Ectodermal cell (in vitro differentiated cells): ENCODE results near the gene CALCOCO1. TPM values are rescaled to one million over a fixed set of nuclear protein-coding genes. Genes with fewer than 3 reads are reported as not detected.
A peak's percentile ranks its signal among the peaks of the same experiment; 100 is the strongest.
"Not testable (repeated sequence)": the region's sequence is repeated elsewhere in the genome, so short reads cannot be mapped to it uniquely, and the experiment has no call there.

Source experiments
- H3K27ac ChIP-seq: 2 replicates; pipeline ENCODE4 v1.7.0; 2013; ENCODE audit warnings: mild to moderate bottlenecking, low read depth, low read length; ENCODE audit not compliant: insufficient read depth, poor library complexity, severe bottlenecking
- H3K27me3 ChIP-seq: 2 replicates; pipeline ENCODE4 v1.7.0; 2013; ENCODE audit warnings: mild to moderate bottlenecking, low read length; ENCODE audit not compliant: insufficient read depth, control insufficient read depth, poor library complexity, severe bottlenecking
- H3K36me3 ChIP-seq: one replicate; pipeline ENCODE4 v1.7.0; 2013; ENCODE audit warnings: low read length; ENCODE audit not compliant: control insufficient read depth, insufficient read depth
- H3K4me1 ChIP-seq: one replicate; pipeline ENCODE4 v1.7.0; 2013; ENCODE audit warnings: low read length; ENCODE audit not compliant: control insufficient read depth, insufficient read depth
- H3K4me3 ChIP-seq: 2 replicates; pipeline ENCODE4 v1.7.0; 2013; ENCODE audit warnings: low read depth, low read length, control low read depth; ENCODE audit not compliant: insufficient read depth
- H3K9me3 ChIP-seq: 2 replicates; pipeline ENCODE4 v1.7.0; 2013; ENCODE audit warnings: mild to moderate bottlenecking, low read length, moderate library complexity; ENCODE audit not compliant: control insufficient read depth
- WGBS, 2 experiments: methylation state at CpG; one replicate each; pipeline ENCODE4 v1.1.7; 2013; ENCODE audit warnings: missing lambda C conversion rate in 2 of 2; 5-methylcytosine and 5-hydroxymethylcytosine counted together
- polyA plus RNA-seq, 4 experiments: library from polyadenylated mRNA; stranded (reverse); fragments of 50-300 nt; gene quantifications; one replicate each; pipeline ENCODE4 v1.2.3, GENCODE V29; 2013

CALCOCO1 gene, protein sequence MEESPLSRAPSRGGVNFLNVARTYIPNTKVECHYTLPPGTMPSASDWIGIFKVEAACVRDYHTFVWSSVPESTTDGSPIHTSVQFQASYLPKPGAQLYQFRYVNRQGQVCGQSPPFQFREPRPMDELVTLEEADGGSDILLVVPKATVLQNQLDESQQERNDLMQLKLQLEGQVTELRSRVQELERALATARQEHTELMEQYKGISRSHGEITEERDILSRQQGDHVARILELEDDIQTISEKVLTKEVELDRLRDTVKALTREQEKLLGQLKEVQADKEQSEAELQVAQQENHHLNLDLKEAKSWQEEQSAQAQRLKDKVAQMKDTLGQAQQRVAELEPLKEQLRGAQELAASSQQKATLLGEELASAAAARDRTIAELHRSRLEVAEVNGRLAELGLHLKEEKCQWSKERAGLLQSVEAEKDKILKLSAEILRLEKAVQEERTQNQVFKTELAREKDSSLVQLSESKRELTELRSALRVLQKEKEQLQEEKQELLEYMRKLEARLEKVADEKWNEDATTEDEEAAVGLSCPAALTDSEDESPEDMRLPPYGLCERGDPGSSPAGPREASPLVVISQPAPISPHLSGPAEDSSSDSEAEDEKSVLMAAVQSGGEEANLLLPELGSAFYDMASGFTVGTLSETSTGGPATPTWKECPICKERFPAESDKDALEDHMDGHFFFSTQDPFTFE
- polyA plus RNA-seq (2013, experiment 1 of 4), result 65.5 TPM
- polyA plus RNA-seq (2013, experiment 2 of 4), result 66.7 TPM
- 51.8 TPM for polyA plus RNA-seq (2013, experiment 3 of 4)
- 63.4 TPM for polyA plus RNA-seq (2013, experiment 4 of 4)

DNA sequence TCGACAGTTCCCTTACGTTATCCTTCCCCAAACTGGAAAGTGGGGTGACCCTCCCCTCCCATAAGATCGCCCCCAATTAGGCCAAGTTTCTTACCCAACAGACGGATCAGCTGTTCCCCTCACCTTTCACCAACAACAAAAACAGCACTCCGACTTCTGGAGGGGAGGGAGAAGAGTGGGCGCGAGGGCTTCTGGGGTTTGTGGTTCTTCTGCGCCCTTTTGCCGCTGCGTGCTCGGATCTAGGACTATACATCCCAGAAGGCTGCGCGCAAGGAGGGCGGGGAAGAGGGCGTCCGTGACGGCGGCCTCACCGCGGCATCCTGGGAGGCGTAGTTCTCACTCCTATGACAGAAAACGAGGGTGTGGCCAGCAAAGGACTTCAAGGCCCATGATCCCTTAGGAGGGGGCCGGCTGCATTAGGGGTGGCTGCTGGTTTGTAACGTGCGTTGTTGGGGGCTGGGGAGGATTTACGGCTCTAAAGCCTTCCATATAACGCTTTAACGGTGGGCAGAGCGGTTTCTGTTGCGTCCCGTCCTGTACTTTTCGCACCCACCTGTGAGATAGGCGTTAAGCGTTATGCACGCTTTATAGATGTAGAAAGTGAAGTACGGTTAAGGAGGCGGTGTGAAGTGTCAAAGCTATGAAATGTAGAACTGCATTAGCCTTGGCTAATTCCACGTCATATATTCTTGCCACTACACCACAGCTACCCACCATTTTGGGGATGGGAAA, at the start of gene CALCOCO1:
Gene CALCOCO1 (minus strand): TSS at position 143 of the 732 bp plus-strand sequence. CDS start 2,210 bp downstream, outside the sequence.
- no peaks in the 10 kb centered on the region for H3K27me3 ChIP-seq
- peak within 1 kb of the TSS; percentile 61 for H3K27ac ChIP-seq
- peaks cover 8% of the 10 kb centered on the region for H3K4me1 ChIP-seq
- H3K36me3 ChIP-seq, result no peaks in the 10 kb centered on the region
- H3K4me3 ChIP-seq, result peak within 1 kb of the TSS; percentile 82
- H3K9me3 ChIP-seq, result no peaks in the 10 kb centered on the region
- WGBS, 2 experiments, result 1% methylated on average over 37 to 38 of the region's 38 CpGs

DNA sequence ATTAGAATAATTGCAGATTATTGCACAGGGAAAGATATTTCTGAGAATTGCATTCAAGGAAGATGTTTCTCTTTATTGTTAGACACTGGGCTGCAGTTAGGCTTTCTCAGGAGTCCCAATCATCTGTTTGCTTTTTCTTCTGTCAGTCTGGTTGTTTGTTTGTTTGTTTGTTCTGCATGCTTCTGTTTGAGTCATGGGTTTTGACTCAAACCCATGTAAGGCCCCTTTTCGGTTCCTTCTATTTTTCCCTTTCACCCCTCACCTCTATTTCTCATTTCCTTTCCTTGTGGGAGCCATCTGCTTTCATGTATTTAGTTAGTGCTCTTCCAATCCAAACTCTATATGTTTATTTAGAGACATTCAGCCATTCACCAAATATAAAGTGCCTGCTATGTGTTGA, 49.6 kb upstream of the CALCOCO1 start:
- Histone ChIP-seq H3K36me3 (no peaks in the 10 kb centered on the region), H3K4me1 (no peaks in the 10 kb centered on the region), H3K27ac (no peak overlapping the region), H3K27me3 (peaks cover 23% of the 10 kb centered on the region), H3K9me3 (no peaks in the 10 kb centered on the region), H3K4me3 (no peak overlapping the region)
- WGBS, 2 experiments, result 75 to 100% methylated on average over 1 of the region's 1 CpG

DNA sequence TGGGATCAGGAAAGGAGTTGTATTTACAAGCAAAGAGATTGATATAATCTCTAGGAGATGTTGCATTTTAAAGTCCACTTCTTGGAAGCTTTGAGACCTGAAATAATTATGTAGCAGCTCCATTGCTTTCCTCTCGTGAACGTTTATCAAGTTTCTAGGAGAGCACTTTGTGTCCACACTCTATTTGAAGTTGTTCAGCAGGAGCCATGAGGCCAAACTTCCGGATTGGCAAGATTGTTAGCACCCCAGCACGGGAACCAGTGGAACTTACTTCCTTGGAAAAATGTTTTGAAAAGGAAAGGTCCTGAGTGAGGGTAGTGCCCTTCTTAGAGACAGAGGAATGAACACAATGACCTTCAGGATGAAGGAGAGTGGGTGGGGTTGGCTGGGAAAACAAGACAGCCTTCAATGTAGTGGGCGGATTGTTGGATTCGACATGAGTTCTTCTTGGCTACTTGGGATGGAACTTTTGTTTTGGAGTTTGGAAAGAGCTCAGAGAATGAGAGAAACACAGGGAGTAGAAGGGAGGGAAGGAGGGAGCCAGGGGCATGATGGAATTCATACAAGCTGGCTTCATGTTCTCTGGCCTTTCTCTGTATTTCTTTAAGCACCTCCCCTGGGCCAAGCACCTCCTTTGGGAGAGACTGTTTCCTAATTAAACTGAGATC, 48.4 kb upstream of the CALCOCO1 start:
- Histone ChIP-seq H3K9me3 (no peaks in the 10 kb centered on the region), H3K36me3 (no peaks in the 10 kb centered on the region), H3K27ac (no peak overlapping the region), H3K27me3 (peaks cover 22% of the 10 kb centered on the region), H3K4me1 (no peaks in the 10 kb centered on the region), H3K4me3 (no peak overlapping the region)
- 86 to 87% methylated on average over 6 of the region's 6 CpGs for WGBS, 2 experiments

DNA sequence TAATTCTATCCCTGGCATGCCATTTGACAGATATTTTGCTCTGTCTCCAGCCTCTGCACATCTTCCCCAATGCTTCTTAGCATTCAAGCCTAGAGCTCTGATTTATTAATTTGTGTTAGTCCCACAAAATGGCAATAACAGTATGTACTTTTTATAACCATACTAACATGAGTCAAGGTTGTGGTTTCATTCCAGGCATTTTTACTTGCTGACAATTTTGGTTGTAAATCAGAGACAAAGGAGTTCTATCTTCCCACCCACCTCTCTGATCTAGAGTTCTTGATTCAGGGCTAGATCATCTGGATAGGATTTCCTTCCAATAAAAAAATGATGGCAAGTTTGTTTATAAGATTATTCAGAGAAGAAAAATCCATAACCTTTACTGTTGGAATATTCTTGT, 43.0 kb upstream of the CALCOCO1 start:
- H3K9me3 ChIP-seq, result no peaks in the 10 kb centered on the region
- H3K4me3 ChIP-seq, result no peak overlapping the region
- H3K36me3 ChIP-seq, result no peaks in the 10 kb centered on the region
- H3K4me1 ChIP-seq, result no peaks in the 10 kb centered on the region
- no peak overlapping the region for H3K27ac ChIP-seq
- peaks cover 57% of the 10 kb centered on the region for H3K27me3 ChIP-seq

DNA sequence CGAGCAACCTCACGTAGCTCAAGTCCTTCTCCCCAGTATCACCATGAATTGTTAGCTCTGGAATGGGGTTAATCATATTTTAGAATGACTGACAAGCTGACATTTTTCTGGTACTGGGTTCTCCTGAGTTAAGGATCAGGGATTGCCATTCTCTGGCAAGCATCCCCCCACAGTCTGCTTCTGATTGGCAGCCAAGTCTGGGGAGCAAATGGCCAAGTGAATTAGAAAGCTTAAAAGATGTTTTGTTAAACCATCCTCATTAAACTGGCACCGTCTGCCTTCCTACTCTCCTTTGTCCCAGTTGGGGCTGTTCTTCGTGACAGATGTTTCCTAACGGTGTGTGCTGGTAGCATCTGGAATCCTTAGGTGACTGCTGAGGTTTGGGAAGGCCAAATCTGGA, 41.7 kb upstream of the CALCOCO1 start:
- WGBS, 2 experiments, result 79 to 93% methylated on average over 5 of the region's 5 CpGs
- Histone ChIP-seq H3K4me1 (no peaks in the 10 kb centered on the region), H3K27me3 (peaks cover 69% of the 10 kb centered on the region), H3K36me3 (no peaks in the 10 kb centered on the region), H3K27ac (no peak overlapping the region), H3K9me3 (no peaks in the 10 kb centered on the region), H3K4me3 (no peak overlapping the region)

DNA sequence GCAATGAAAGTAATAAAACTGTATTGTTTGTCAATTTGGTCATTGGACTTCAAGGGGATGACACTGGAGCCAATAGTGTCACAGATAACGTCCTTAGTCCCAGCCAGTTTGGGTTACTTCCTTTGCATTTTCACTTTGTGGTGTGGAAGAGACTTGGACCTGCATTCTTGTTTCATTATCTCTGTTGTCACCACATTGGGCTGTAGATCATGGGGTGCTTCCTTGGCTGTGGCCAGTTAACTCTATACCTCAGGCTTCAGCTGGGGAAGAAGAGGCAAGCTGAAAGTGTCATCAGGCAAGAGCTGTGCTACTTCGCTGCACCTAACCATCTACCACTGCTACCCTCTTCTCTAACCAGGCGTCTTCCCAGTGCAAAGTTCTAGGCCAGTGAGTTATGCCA, 39.6 kb upstream of the CALCOCO1 start:
- Histone ChIP-seq H3K27me3 (peaks cover 89% of the 10 kb centered on the region), H3K4me1 (no peaks in the 10 kb centered on the region), H3K27ac (no peak overlapping the region), H3K4me3 (no peak overlapping the region), H3K9me3 (no peaks in the 10 kb centered on the region), H3K36me3 (no peaks in the 10 kb centered on the region)
- WGBS, 2 experiments, result 74 to 79% methylated on average over 3 of the region's 3 CpGs

DNA sequence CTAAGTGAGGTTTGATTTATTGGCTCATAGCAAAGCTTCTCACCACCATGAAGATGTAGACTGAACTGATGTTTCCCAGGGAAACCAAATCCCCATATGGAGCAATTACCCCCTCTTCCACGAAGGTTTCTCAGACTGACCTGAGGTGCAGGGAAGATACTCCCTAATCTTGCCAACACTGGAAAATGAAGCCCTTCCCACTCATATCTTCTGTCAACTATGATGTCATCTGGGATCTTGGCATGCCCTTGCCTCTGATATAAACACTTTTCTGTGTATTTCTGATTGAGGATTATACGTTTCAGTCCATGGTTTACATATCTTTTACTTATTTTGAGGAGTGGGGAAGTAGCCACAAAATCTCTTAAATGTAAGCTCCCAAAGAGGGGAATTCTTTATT, 38.6 kb upstream of the CALCOCO1 start:
- Histone ChIP-seq H3K27ac (no peak overlapping the region), H3K4me1 (no peaks in the 10 kb centered on the region), H3K4me3 (no peak overlapping the region), H3K36me3 (no peaks in the 10 kb centered on the region), H3K27me3 (peaks cover 94% of the 10 kb centered on the region), H3K9me3 (no peaks in the 10 kb centered on the region)
- 80 to 84% methylated on average over 1 to 2 of the region's 2 CpGs for WGBS, 2 experiments

DNA sequence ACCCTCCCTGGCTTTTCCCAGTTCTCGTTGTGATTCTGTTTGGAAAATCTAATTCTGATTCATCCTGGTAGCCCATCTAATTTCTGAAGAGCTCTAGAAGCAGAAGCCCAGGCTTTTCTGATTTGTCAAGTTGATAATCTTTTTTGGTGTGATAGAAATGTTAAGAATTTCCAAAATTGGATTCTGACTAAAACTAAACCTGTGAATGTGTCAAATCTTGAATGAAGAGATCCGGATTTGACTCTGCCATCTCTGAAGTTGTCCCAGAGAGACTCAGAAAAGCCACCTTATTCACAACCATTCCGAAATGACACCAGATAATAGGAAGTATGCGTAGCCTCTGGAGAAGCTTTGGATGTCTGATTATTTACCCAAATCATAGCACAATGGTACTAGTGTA, 37.4 kb upstream of the CALCOCO1 start:
- Histone ChIP-seq H3K4me1 (peaks cover 3% of the 10 kb centered on the region), H3K4me3 (no peak overlapping the region), H3K27me3 (peaks cover 86% of the 10 kb centered on the region), H3K27ac (no peak overlapping the region), H3K36me3 (no peaks in the 10 kb centered on the region), H3K9me3 (no peaks in the 10 kb centered on the region)
- WGBS, 2 experiments, result 89 to 97% methylated on average over 2 to 4 of the region's 4 CpGs

DNA sequence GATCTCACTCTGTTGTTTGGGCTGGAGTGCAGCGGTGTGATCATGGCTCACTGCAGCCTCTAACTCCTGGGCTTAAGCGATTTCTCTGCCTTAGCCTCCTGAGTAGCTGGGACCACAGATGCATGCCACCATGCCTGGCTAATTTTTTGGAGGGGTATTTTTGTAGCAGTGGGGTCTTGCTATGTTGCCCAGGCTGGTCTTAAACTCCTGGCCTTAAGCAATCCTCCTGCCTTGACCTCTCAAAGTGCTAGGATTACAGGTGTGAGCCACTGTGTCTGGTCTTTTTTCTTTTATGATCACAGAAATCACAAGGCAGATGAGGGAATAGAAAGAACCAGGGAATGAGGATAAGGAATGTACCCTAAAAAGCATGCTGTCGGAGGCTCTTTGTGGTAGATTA, 35.5 kb upstream of the CALCOCO1 start:
- not testable (repeated sequence) for H3K27ac ChIP-seq, H3K4me1 ChIP-seq, H3K4me3 ChIP-seq, H3K36me3 ChIP-seq, H3K9me3 ChIP-seq
- WGBS, 2 experiments, result 92 to 93% methylated on average over 3 of the region's 3 CpGs
- peaks cover 88% of the 10 kb centered on the region for H3K27me3 ChIP-seq
